ENCODE measurements around the gene BCAS3.
A peak's percentile ranks its signal among the peaks of the same experiment; 100 is the strongest.

Gene BCAS3

DNA sequence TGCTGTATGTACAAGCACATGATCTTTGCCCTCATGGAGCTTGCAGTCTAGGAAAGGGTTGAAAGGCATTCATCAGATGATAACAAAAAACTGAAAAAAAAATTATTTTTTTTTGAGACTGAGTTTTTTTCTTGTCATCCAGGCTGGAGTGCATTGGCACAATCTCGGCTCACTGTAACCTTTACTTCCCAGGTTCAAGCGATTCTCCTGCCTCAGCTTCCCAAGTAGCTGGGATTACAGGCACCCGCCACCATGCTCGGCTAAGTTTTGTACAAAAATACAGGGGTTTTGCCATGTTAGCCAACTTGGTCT is 38.7 kb upstream of the BCAS3 start:
- H3K9ac ChIP-seq (ENCODE audit: low read length), result no peak overlapping the region
- no peaks in the 10 kb centered on the region for H4K20me1 ChIP-seq (ENCODE audit: insufficient read depth, low read length)
- H3K36me3 ChIP-seq (ENCODE audit: insufficient read depth, low read length), result peaks cover 43% of the 10 kb centered on the region; the same call in 1 of the 2 replicates
- no peak overlapping the region for H3K4me3 ChIP-seq (ENCODE audit: low read depth, low read length, poor library complexity, severe bottlenecking)
- H3K27me3 ChIP-seq (ENCODE audit: insufficient read depth, low read length), result no peaks in the 10 kb centered on the region
- no peaks in the 10 kb centered on the region for H3K79me2 ChIP-seq (ENCODE audit: insufficient read depth, low read length)
- no peaks in the 10 kb centered on the region for H3K9me2 ChIP-seq (ENCODE audit: low read depth, low read length)
- H3K4me2 ChIP-seq (ENCODE audit: low read length), result no peak overlapping the region
- no peak overlapping the region for H3K27ac ChIP-seq (ENCODE audit: low read depth, low read length, poor library complexity, severe bottlenecking)
- no peak overlapping the region for H2AFZ ChIP-seq (ENCODE audit: low read length)
- H3F3A ChIP-seq (ENCODE audit: insufficient read depth, low read length), result no peaks in the 10 kb centered on the region; the same call in 1 of the 2 replicates
- H3K9me3 ChIP-seq (ENCODE audit: low read length), result no peaks in the 10 kb centered on the region
- H3K4me1 ChIP-seq (ENCODE audit: insufficient read depth, low read length, severe bottlenecking), result no peaks in the 10 kb centered on the region
- TF ChIP-seq, protein P1, sequence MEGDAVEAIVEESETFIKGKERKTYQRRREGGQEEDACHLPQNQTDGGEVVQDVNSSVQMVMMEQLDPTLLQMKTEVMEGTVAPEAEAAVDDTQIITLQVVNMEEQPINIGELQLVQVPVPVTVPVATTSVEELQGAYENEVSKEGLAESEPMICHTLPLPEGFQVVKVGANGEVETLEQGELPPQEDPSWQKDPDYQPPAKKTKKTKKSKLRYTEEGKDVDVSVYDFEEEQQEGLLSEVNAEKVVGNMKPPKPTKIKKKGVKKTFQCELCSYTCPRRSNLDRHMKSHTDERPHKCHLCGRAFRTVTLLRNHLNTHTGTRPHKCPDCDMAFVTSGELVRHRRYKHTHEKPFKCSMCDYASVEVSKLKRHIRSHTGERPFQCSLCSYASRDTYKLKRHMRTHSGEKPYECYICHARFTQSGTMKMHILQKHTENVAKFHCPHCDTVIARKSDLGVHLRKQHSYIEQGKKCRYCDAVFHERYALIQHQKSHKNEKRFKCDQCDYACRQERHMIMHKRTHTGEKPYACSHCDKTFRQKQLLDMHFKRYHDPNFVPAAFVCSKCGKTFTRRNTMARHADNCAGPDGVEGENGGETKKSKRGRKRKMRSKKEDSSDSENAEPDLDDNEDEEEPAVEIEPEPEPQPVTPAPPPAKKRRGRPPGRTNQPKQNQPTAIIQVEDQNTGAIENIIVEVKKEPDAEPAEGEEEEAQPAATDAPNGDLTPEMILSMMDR (IDR thresholded peaks at IDR 0.05; ENCODE audit: low read length), result no peak
- TF ChIP-seq EZH2 (IDR thresholded peaks at IDR 0.05; ENCODE audit: borderline replicate concordance, low read length), result no peak

DNA sequence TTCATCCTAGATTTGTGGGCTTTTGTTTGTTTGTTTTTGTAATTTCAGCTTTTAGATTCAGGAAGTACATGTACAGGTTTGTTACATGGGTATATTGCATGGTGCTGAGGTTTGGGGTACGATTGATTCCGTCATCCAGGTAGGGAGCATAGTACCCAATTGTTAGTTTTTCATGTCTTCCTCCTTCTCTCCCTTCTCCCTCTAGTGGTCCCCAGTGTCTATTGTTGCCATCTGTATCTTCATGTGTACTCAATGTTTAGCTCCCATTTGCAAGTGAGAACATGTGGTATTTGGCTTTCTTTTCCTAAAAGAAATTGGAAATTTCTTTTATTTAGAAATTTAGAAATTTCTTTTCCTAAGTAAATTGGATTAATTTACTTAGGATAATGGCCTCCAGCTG is 37.1 kb upstream of the BCAS3 start:
- no peak overlapping the region for H3K4me3 ChIP-seq (ENCODE audit: low read depth, low read length, poor library complexity, severe bottlenecking)
- H3K27me3 ChIP-seq (ENCODE audit: insufficient read depth, low read length), result no peaks in the 10 kb centered on the region
- H3K9ac ChIP-seq (ENCODE audit: low read length), result no peak overlapping the region
- H3K79me2 ChIP-seq (ENCODE audit: insufficient read depth, low read length), result no peaks in the 10 kb centered on the region
- no peaks in the 10 kb centered on the region for H4K20me1 ChIP-seq (ENCODE audit: insufficient read depth, low read length)
- no peaks in the 10 kb centered on the region for H3K9me2 ChIP-seq (ENCODE audit: low read depth, low read length)
- no peak for TF ChIP-seq EZH2 (IDR thresholded peaks at IDR 0.05; ENCODE audit: borderline replicate concordance, low read length)
- TF ChIP-seq, protein P1 (IDR thresholded peaks at IDR 0.05; ENCODE audit: low read length), result peak; percentile 29; the same call in 1 of the 2 replicates
- no peaks in the 10 kb centered on the region for H3K9me3 ChIP-seq (ENCODE audit: low read length)
- H3F3A ChIP-seq (ENCODE audit: insufficient read depth, low read length), result no peaks in the 10 kb centered on the region; the same call in 1 of the 2 replicates
- H3K36me3 ChIP-seq (ENCODE audit: insufficient read depth, low read length), result peaks cover 32% of the 10 kb centered on the region; the same call in 1 of the 2 replicates
- H3K4me1 ChIP-seq (ENCODE audit: insufficient read depth, low read length, severe bottlenecking), result no peaks in the 10 kb centered on the region
- no peak overlapping the region for H3K4me2 ChIP-seq (ENCODE audit: low read length)
- no peak overlapping the region for H3K27ac ChIP-seq (ENCODE audit: low read depth, low read length, poor library complexity, severe bottlenecking)
- no peak overlapping the region for H2AFZ ChIP-seq (ENCODE audit: low read length)

DNA sequence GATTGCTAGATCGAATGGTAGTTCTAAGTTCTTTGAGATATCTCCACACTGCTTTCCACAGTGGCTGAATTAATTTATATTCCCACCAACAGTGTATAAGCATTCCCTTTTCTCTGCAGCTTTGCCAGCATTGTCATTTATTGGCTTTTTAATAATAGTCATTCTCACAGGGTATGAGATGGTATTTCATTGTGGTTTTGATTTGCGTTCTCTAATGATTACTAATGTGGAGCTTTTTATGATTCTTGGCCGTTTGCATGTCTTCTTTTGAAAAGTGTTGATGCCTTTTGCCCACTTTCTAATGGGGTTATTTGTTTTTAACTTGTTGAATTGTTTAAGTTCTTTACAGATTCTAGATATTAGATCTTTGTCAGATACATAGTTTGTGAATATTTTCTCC is 36.5 kb upstream of the BCAS3 start:
- no peak overlapping the region for H3K4me2 ChIP-seq (ENCODE audit: low read length)
- H3K9ac ChIP-seq (ENCODE audit: low read length), result no peak overlapping the region
- no peak overlapping the region for H3K4me3 ChIP-seq (ENCODE audit: low read depth, low read length, poor library complexity, severe bottlenecking)
- H3K36me3 ChIP-seq (ENCODE audit: insufficient read depth, low read length), result peaks cover 26% of the 10 kb centered on the region; the same call in 1 of the 2 replicates
- H3K79me2 ChIP-seq (ENCODE audit: insufficient read depth, low read length), result no peaks in the 10 kb centered on the region
- H3F3A ChIP-seq (ENCODE audit: insufficient read depth, low read length), result no peaks in the 10 kb centered on the region
- no peaks in the 10 kb centered on the region for H3K9me2 ChIP-seq (ENCODE audit: low read depth, low read length)
- no peaks in the 10 kb centered on the region for H3K27me3 ChIP-seq (ENCODE audit: insufficient read depth, low read length)
- H3K9me3 ChIP-seq (ENCODE audit: low read length), result no peaks in the 10 kb centered on the region
- TF ChIP-seq EZH2 (IDR thresholded peaks at IDR 0.05; ENCODE audit: borderline replicate concordance, low read length), result no peak
- TF ChIP-seq, protein P1 (IDR thresholded peaks at IDR 0.05; ENCODE audit: low read length), result no peak
- H2AFZ ChIP-seq (ENCODE audit: low read length), result no peak overlapping the region
- no peaks in the 10 kb centered on the region for H4K20me1 ChIP-seq (ENCODE audit: insufficient read depth, low read length)
- H3K27ac ChIP-seq (ENCODE audit: low read depth, low read length, poor library complexity, severe bottlenecking), result no peak overlapping the region
- no peaks in the 10 kb centered on the region for H3K4me1 ChIP-seq (ENCODE audit: insufficient read depth, low read length, severe bottlenecking)

All from OCI-LY1 (cell line).